Testis (tissue), 3 donors: ENCODE data around the gene GRK4. TPM values are rescaled to one million over a fixed set of nuclear protein-coding genes. Genes with fewer than 3 reads are reported as not detected.

Source experiments
- DNase-seq: peaks from one replicate; pipeline ENCODE4 v3.0.0-alpha.2; 2019
- H3K27ac ChIP-seq, 2 donors: fragments of 200-600 bp; sonication (generic); one replicate each; pipeline ENCODE4 v1.5.1; 2019
- H3K27me3 ChIP-seq: fragments of 200-600 bp; sonication (generic); one replicate; pipeline ENCODE4 v1.5.1; 2019
- H3K36me3 ChIP-seq: fragments of 200-600 bp; sonication (generic); one replicate; pipeline ENCODE4 v1.5.1; 2017; ENCODE audit warnings: low read depth; ENCODE audit errors: missing control alignments
- H3K4me1 ChIP-seq: fragments of 200-600 bp; sonication (generic); one replicate; pipeline ENCODE4 v1.5.1; 2019
- H3K4me3 ChIP-seq, 2 donors: fragments of 200-600 bp; sonication (generic); one replicate each; pipeline ENCODE4 v1.5.1; 2017 to 2019
- H3K9me3 ChIP-seq: fragments of 200-600 bp; sonication (generic); one replicate; pipeline ENCODE4 v1.5.1; 2017
- CTCF ChIP-seq, 3 experiments: fragments of 450-650 bp in 2 of 3; fragments of 200-600 bp in 1 of 3; sonication (generic) in 1 of 3; IDR thresholded peaks; one replicate each; pipeline ENCODE4 v1.5.1; 2016 to 2019; ENCODE audit warnings: antibody characterized with exemption in 3 of 3, mild to moderate bottlenecking in 2 of 3, moderate library complexity in 1 of 3
- POLR2A ChIP-seq: fragments of 450-650 bp; IDR thresholded peaks from one replicate; pipeline ENCODE4 v1.6.1; 2017; ENCODE audit warnings: antibody characterized with exemption, mild to moderate bottlenecking, moderate library complexity
- WGBS, 2 donors: methylation state at CpG; one replicate each; pipeline ENCODE4 v1.1.5; 2018; 5-methylcytosine and 5-hydroxymethylcytosine counted together
- intact Hi-C: fragments of 100-400 bp; cut with DNase I; formaldehyde crosslinking; loops from one replicate; pipeline ENCODE4 v1.15.1; 2023; ENCODE audit warnings: low total_unique reads
- polyA plus RNA-seq: library from polyadenylated mRNA; stranded (reverse); fragments of 350-450 nt; fragmentation: Illumina TruSeq; extraction: RNeasy Lipid Tissue Mini Kit (QIAGEN cat#74804); gene quantifications from one replicate; pipeline ENCODE4 v1.2.3, GENCODE V29; 2014; ENCODE audit warnings: low read depth, low replicate concordance; ENCODE audit not compliant: insufficient read depth
- total RNA-seq, 2 donors: library from RNA; depleted of rRNA; stranded (reverse); fragments of >200 nt; gene quantifications; one replicate each; pipeline ENCODE4 v1.2.3, GENCODE V29; 2016

GRK4 gene
- total and polyA plus RNA-seq, 3 donors from 2014 or later = 33.8 to 106 (median 73.0) TPM

GRCh38 chr4:2923141-2923551 lies 40.2 kb upstream of the GRK4 start:
- H3K4me1 ChIP-seq = no peaks in the 10 kb centered on the region
- no peak for DNase-seq
- no peaks in the 10 kb centered on the region for H3K9me3 ChIP-seq
- no peaks in the 10 kb centered on the region for H3K36me3 ChIP-seq
- no peaks in the 10 kb centered on the region for H3K27me3 ChIP-seq
- no peak overlapping the region for H3K4me3 ChIP-seq
- no peak overlapping the region for H3K27ac ChIP-seq
- TF ChIP-seq POLR2A (no peak), CTCF (IDR thresholded peaks at IDR 0.05) (no peak)
- WGBS, 2 donors = 86 to 95% methylated on average over 10 of the region's 10 CpGs
- intact Hi-C loops = no loop called here

GRCh38 chr4:2923668-2924173 lies 39.6 kb upstream of the GRK4 start:
- intact Hi-C loops = no loop called here
- no peaks in the 10 kb centered on the region for H3K9me3 ChIP-seq
- TF ChIP-seq POLR2A = no peak
- TF ChIP-seq CTCF (IDR thresholded peaks at IDR 0.05) = no peak
- no peak overlapping the region for H3K4me3 ChIP-seq
- no peak overlapping the region for H3K27ac ChIP-seq
- no peaks in the 10 kb centered on the region for H3K4me1 ChIP-seq
- H3K27me3 ChIP-seq = no peaks in the 10 kb centered on the region
- WGBS, 2 donors = 90 to 91% methylated on average over 16 of the region's 16 CpGs
- no peak for DNase-seq
- no peaks in the 10 kb centered on the region for H3K36me3 ChIP-seq

- WGBS, 2 donors = 73 to 84% methylated on average over 8 of the region's 8 CpGs
- TF ChIP-seq CTCF (IDR thresholded peaks at IDR 0.05) (no peak), POLR2A (no peak)
Observed at GRCh38 chr4:2924286-2924685, 39.1 kb upstream of the GRK4 start.

GRCh38 chr4:2924765-2925301 lies 38.5 kb upstream of the GRK4 start:
- no peaks in the 10 kb centered on the region for H3K36me3 ChIP-seq

More at GRCh38 chr4:2924286-2924685, 39.1 kb upstream of the GRK4 start:
- H3K9me3 ChIP-seq = no peaks in the 10 kb centered on the region
- no peaks in the 10 kb centered on the region for H3K36me3 ChIP-seq
- no peaks in the 10 kb centered on the region for H3K27me3 ChIP-seq
- intact Hi-C loops = no loop called here
- no peak overlapping the region for H3K27ac ChIP-seq
- H3K4me1 ChIP-seq = no peaks in the 10 kb centered on the region
- H3K4me3 ChIP-seq = no peak overlapping the region
- DNase-seq = no peak

More at GRCh38 chr4:2924765-2925301, 38.5 kb upstream of the GRK4 start:
- Histone ChIP-seq H3K27ac (no peak overlapping the region), H3K9me3 (no peaks in the 10 kb centered on the region), H3K4me3 (no peak overlapping the region), H3K27me3 (no peaks in the 10 kb centered on the region), H3K4me1 (no peaks in the 10 kb centered on the region)
- intact Hi-C loops = no loop called here
- TF ChIP-seq CTCF (IDR thresholded peaks at IDR 0.05) = no peak
- no peak for TF ChIP-seq POLR2A
- no peak for DNase-seq
- WGBS, 2 donors = 86 to 93% methylated on average over 7 of the region's 7 CpGs
